Stimulated activated CD4-positive, alpha-beta T cell treated with anti-CD3 and anti-CD28 coated beads, TNF-alpha, amount 100 ng/mL, for 24 hours (primary cell): ENCODE results near the gene BACE2.

Experiments
- DNase-seq, 3 experiments: peaks; one replicate each; pipeline ENCODE4 v3.0.0-alpha.2; 2020; ENCODE audit warnings: low read depth in 3 of 3

BACE2 gene

DNA sequence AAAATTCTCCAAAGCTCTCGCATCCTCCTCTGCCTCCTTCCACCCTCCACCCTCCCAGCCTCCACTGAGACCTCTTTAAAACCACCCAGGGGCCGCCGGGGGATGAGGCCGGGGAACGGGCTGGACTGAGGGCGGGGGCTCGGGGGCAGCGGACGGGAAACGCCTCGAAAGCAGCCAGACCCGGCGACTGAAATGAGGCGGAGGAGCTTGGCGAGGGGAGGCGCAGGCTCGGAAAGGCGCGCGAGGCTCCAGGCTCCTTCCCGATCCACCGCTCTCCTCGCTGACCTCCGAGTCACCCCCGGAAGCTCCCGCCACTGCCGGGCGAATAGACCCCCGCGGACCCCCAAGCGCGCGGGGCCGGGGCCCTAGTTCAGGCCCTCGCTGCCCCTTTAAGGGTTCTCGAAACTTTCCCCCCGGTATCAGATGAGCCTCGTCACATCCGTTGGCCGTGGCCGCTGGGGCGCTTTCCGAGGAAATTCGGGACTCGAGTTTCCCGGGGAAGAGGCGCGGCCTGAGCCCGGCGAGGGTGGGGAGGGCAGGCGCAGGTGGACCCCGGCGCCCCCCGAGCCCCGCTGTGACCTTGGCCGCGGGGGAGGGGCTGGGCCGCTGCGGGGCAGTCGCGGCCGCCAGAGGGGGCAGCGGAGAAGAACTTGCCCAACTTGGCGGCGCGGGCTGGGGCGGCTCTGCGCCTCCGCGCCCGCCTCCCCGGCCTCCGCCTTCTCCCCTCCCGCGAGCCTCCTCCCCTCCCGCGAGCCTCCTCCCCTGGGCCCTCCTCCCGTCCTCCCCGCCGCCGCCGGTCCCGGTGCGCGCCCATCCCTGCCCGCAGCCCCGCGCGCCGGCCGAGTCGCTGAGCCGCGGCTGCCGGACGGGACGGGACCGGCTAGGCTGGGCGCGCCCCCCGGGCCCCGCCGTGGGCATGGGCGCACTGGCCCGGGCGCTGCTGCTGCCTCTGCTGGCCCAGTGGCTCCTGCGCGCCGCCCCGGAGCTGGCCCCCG is at the start of gene BACE2:
Gene BACE2, plus strand, starts transcription at position 813 of the 995 bp plus-strand sequence. Its CDS starts 104 bp downstream, at position 917.
- DNase-seq, result peak in 2 of 3 experiments; percentile 17 to 56

GRCh38 chr21:41119901-41120300 is 48.1 kb upstream of the BACE2 start:
- DNase-seq, result no peak

- no peak for DNase-seq
Measured at GRCh38 chr21:41120997-41121396, 47.0 kb upstream of the BACE2 start.

GRCh38 chr21:41121785-41122415 is 46.1 kb upstream of the BACE2 start:
- DNase-seq, result peak in 2 of 3 experiments; percentile 11 to 62

- no peak for DNase-seq
Measured at GRCh38 chr21:41124641-41125201, 43.2 kb upstream of the BACE2 start.

DNA sequence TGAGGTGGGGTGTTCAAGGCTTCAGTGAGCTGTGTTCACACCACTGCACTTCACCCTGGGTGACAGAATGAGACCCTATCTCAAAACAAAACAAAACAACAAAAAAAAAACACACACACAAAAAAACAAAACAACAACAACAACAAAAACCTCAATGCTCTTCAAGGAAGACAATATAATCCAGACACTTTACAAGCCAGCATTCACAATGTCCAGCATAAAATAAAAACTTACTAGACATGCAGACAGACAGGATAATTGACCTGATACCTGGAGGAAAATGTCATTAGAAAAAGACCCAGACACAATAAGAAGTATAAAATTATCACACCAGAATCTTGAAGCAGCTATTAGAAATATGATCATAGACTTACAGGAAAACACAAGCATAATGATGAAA is 39.0 kb upstream of the BACE2 start:
- no peak for DNase-seq

DNA sequence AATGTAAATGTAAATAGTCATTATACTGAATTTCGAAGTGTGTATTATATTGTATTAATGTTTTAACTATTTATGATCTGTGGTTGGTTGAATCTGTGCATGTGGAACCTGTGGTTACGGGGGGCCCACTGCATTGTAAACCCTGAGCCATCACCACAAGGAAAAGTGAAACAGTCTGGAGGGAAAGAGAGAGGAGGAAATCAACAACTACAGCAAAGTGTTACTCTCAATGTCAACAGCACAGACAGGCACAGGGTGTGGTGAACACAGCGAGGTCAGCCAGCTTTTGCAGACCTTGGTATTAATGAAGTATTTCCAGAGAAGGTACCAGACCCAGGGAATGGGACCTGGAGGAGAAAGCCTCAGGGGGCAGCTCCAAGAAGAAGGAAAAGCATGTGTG is 37.1 kb upstream of the BACE2 start:
- DNase-seq, result no peak

DNA sequence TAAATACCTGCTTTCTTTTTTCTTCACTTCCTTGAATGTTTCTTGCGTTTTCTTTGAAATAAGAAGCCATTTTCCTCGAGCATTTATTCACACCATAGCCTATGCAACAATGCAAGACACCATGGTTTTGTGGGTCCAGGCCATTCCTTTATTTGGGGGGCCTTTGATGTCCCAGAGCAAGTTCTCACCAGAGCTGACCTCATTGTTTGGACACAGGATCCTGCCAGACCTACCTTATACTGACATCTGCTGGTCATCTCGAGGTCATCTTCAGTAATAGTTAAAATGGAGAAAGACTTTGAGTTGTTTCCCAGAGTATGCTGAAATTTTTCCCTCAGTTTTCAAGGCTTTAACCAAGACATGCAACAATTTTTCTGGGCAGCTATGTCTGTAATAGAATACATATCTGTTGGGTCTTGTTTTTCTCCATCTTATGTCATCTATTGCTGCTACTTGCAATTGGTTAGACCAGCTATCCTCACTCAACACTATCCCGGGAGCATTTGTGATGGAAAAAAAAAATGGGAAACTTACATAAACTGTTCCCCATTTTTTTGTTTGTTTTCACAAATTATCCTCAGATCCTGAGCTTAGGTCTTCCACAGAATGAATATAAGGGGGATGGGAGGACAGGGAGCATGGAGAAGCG is 34.0 kb upstream of the BACE2 start:
- DNase-seq, result no peak

DNA sequence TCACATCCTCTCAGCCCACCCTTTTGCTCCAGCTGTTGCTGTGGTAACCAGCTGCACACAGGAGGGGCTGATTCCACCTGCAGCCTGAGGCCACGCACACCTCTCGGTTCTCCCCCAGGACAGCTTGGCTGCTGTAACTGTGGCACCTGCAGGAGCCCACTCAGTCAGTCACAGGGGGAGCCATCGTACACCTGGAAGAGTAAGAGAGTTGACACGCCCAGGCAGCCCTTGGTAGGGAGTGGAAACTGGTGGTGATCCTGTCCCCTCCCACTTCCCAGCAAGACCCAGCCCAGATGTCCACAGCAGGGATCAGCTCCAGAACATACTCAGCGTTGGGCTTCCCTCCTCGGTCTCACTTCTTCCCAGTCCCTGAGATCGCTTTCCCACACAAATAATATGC is 32.2 kb upstream of the BACE2 start:
- DNase-seq, result no peak

DNA sequence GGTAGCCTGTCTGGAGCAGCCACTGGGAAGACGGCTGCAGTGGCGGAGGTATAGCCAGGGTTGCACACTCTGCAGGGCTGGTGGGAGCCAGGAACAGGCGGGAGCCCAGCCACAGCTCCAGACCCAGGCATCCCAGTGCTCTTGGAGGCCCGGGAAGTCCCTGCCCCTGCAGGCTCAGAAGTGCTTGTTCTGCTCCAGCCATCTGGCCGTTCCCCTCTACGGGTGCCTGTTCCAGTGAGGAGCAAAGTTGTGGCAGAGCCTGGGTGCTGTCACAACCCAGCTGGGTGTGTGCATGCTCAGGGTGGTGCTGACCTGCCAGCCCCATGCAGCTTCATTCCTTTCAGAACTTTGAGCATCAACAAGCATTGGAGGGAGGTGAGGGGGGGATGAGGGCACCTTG is 31.7 kb upstream of the BACE2 start:
- DNase-seq, result no peak

- DNase-seq, result no peak
Measured at GRCh38 chr21:41137401-41137800, 30.6 kb upstream of the BACE2 start.

DNA sequence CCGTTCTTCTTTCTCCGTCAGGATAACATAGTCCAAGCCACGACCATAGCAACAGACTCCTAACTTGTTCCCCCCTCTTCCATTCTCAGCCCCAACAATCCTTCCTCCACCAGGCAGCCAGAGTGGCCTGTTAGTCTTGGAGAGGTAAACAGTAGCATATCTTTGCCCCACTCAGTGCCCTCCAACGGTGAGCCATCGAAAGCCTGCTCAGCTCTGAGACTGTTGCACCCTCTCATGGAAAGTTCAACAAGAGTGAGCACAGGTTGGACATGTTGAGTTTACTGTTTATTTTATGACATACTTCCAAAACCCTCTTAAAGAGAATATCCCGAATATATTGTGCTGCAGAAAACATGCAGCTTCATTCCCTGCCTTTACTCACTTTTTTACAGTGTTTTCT is 30.1 kb upstream of the BACE2 start:
- no peak for DNase-seq

DNA sequence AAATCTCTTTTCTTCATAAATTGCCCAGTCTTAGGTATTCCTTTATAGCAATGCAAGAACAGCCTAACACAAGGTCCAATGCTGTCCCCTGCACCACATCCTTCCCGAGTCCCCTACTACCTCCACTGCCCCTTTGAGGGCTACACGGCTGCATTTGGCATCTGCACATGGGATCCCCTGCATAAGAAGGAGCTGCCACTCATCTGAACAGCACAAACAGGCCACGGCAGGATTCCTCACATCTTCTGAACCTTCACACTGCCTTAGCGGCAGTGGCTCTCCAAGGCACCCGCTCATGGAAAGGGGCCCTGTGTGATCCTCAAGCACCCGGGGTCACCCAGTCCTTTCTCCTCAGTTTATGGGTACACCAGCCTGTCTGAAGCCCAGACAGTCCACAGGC is 29.2 kb upstream of the BACE2 start:
- DNase-seq, result no peak

- DNase-seq, result no peak
Measured at GRCh38 chr21:41139275-41139674, 28.7 kb upstream of the BACE2 start.

GRCh38 chr21:41139951-41140350 is 28.0 kb upstream of the BACE2 start:
- DNase-seq, result no peak

GRCh38 chr21:41141031-41141457 is 26.9 kb upstream of the BACE2 start:
- no peak for DNase-seq

- DNase-seq, result no peak
Measured at GRCh38 chr21:41142051-41142795, 25.7 kb upstream of the BACE2 start.

DNA sequence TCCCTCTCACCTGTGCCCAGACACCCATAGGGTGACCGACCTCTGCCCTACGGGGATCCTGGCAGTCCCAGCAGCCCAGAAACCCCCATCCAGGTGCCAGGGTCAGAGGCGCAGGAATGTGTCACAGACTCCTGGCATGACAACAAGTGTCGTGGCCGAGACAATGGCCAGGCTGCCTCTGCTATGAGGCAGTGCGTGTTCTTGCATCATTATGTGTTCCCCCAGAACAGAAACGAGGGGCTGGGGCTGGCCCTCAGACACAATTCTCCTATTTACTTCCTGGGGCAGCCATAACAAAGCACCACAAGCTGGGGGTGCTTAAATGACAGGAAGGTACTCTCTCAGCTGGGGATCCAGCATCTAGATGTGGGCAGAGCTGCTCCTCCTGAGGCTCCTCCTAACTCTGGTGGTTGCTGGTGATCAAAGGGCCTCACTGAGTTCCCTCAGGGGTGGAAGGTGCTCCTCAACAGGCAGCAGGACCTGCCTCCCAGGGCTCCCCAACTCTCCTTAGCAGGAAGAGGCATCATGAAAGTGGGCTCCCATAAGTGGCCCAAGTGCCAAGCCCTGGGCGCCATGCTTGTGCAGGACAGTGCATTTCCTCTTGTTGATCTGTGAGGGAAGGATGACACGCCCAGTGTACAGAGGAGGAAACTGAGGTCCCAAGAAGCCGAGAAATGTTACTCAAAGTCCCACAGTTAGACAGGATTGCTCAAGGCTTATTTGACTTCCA is 24.2 kb upstream of the BACE2 start:
- no peak for DNase-seq

- DNase-seq, result no peak
Measured at GRCh38 chr21:41147096-41147978, 20.6 kb upstream of the BACE2 start.

GRCh38 chr21:41147979-41148355 is 20.0 kb upstream of the BACE2 start:
- no peak for DNase-seq
